Neural progenitor cell (in vitro differentiated cells): ENCODE data around the gene EIF3B.

Experiments used
- EZH2 ChIP-seq: fragments of 200-600 bp; sonication (generic); IDR thresholded peaks from 2 replicates; pipeline ENCODE4 v1.6.1; 2017; ENCODE audit warnings: antibody characterized with exemption, mild to moderate bottlenecking, moderate library complexity
- EZH2phosphoT487 ChIP-seq: fragments of 200-600 bp; sonication (generic); IDR thresholded peaks from 2 replicates; pipeline ENCODE4 v1.6.1; 2017; ENCODE audit warnings: antibody characterized with exemption
- TF ChIP-seq, protein P1 (sequence below): fragments of 200-600 bp; sonication (generic); IDR thresholded peaks from 2 replicates; pipeline ENCODE4 v1.5.1; 2017; ENCODE audit warnings: antibody characterized with exemption, mild to moderate bottlenecking

DNA sequence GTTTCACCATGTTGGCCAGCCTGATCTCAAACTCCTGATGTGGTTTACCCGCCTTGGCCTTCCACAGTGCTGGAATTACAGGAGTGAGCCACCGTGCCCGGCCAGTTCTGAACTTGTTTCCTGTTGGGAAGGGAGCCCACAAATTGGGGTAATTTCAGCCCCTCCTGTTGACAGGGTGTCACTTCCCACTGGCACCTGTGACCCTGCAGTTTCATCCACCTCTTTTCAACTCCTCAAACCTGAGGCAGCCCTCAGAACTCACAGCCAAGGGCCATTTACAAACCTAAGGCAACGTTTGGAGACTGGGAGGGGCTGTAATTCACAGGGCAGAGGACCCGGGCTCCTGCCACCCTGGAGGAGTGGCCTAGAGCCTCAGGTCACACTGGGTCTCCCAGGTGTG, 26.6 kb downstream of the EIF3B start:
- TF ChIP-seq, protein P1, sequence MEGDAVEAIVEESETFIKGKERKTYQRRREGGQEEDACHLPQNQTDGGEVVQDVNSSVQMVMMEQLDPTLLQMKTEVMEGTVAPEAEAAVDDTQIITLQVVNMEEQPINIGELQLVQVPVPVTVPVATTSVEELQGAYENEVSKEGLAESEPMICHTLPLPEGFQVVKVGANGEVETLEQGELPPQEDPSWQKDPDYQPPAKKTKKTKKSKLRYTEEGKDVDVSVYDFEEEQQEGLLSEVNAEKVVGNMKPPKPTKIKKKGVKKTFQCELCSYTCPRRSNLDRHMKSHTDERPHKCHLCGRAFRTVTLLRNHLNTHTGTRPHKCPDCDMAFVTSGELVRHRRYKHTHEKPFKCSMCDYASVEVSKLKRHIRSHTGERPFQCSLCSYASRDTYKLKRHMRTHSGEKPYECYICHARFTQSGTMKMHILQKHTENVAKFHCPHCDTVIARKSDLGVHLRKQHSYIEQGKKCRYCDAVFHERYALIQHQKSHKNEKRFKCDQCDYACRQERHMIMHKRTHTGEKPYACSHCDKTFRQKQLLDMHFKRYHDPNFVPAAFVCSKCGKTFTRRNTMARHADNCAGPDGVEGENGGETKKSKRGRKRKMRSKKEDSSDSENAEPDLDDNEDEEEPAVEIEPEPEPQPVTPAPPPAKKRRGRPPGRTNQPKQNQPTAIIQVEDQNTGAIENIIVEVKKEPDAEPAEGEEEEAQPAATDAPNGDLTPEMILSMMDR = no peak
- no peak for TF ChIP-seq EZH2phosphoT487
- no peak for TF ChIP-seq EZH2
